GM18867 (cell line): ENCODE data around the gene MAP6.
"Not testable (repeated sequence)": the region's sequence is repeated elsewhere in the genome, so short reads cannot be mapped to it uniquely, and the experiment has no call there.

Experiments
- ATAC-seq: cut with Tn5 transposase; IDR thresholded peaks from one replicate; pipeline ENCODE4 v1.9.1; 2021; ENCODE audit warnings: mild to moderate bottlenecking, moderate library complexity; ENCODE audit not compliant: unreplicated experiment

The MAP6 gene

DNA sequence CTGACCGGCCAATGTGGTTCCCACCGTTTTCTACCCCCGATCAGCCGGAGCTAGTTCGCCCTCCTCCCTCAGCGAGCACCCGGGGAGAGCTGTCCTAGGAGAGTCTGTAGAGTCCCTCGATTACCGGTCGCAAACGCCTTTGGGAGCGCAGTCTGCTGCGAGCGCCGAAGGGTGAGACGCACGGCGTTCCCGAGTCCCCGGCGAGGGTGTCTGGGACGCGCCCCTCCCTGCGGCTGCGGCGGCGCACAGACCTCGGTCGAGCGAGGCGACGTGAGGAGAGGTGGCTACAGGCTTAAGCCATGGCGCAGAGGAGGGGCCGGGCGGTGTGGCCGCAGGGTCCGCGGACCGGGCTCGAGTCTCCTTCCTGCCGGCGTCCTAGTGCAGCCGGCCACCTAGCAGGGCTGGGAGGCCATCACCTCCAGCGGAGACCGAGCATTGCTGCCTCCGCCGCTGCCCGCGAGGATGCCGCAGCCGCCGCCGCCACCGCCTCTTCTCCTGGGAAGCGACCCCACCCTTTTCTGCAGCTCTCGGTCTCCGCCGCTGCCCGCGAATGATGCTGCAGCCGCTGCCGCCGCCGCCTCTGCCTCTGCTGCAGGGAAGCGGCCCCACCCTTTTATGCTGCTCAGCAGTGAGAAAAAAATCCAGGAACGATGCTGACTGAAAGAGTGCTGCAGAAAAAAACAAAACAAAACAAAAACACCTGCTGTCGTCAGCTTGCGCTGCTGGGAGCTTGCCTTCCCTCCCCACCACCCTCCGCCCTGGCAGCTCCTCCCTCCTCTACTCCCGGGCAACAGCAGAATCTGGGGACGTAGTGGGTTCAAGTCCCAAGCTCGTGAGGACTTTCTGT lies at the start of gene MAP6:
MAP6 (minus strand) TSS at position 588 of the 847 bp plus-strand sequence. CDS start 669 bp downstream, outside the sequence.
- ATAC-seq = no peak

DNA sequence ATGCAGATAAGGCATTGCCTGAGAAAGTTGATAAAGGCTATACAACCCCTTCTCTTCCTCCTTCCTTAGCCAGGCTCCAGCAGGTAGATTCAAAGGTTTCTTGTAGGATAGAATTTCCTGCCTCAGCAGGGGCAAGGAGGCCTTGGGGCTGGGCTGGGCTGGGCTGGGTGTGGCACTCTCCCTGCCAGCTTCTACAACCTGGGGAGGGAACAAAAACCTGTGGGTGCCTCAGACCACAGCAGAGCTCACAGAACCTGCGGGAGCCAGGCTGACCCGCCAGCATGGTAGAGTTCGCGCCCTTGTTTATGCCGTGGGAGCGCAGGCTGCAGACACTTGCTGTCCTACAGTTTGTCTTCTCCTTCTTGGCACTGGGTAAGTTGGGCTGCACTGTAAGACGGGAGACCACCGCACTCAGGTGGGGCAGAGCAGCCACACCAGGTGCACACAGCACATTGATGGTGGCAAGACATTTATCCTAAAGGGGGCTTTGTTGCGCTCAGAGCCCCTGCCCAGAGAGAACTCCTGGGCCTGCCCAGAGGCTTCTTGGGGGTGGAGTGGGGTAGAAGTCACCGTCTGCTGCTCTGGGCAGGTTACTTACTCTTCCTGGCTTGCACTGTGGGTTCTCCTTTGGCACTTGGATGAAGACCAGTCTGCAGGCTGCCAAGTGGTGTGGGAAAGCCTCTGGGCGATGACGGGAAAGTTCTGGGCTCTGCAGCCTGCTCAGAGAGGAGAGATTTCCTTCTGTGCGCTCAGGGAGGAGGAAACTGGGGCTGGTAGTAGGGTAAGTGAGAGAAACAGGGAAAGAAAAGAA lies 49.0 kb upstream of the MAP6 start, which contains the start of gene MOGAT2:
MOGAT2 (plus strand) TSS at position 231 of the 811 bp plus-strand sequence; CDS start at position 282, 51 bp downstream.
- no peak for ATAC-seq

DNA sequence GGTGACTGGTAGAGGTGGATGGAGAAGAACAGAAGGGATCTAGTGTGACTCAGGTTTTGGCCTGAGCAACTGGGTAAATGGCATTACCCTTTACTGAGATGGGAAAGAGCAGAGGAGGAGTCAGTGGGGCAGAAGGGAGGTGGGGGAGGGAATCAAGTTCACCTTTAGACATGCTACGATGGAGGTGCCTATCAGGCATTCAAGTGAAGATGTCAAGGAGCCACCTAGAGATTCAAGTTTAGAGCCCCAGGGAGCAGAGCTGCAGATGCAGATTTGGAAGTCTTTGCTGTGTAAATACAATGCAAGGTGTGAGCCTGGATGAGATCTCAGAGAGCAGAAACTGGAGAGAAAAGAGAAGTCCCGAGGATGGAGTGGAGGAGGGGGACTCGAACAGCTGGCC lies 47.8 kb upstream of the MAP6 start:
- no peak for ATAC-seq

DNA sequence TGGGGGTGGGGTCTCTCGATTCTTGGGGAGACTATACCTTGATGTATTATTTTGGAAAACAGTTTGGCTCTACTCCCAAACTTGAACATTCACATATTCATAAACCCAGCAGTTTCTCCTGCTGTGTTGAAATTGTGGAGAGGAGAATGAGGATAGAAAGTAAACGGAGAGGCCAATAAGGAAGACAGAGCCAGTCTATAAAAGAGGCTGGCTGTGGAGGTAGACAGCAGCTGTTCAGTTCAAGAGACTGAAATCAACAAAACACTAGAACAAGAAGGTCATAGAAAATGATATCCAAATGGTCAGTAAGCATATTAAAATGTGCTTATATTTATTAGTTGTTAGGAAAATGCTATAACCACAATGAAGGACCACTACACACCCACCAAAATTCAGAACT lies 46.9 kb upstream of the MAP6 start:
- ATAC-seq = no peak

DNA sequence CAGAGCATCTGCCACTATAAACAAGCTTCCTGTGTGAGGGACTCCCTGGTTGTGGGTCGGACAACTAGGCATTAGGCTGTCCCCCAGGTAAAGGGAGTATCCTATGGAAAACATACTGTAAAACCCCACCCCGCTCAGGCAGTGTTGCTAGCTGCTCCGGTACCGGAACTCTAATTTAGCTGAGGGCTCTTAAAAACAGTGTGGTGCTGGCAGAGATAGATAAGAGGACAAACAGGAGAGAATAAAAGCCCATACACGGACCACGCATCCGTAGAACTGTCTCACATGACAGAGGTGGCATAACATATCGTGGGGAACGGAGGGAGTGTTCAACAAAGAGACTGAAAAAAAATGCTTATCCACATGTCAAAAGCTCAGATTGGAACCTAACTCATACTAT lies 45.4 kb upstream of the MAP6 start:
- no peak for ATAC-seq

DNA sequence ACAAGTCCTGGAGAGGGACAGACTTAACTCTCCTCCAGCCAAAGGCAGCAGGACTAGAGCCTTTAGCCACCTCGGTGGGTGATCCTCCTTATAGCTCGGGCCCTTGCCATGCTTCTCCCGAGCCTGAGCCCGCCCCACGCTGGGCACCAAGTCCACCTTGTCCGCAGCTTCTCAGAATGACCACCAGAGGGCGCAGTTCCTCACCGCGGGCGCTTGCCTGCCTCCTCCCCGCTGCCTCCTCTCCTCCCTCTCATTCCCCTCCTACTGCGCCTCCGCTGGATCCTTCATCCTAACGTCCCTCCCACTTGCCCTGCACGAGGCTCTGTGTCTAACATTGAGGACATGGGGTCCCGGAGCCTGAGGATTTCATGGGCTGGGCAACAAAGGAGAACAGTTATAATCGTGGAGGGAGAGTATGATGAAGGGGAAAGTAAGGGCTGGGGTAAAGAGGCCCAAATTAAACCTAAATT lies 37.5 kb upstream of the MAP6 start:
- no peak for ATAC-seq

DNA sequence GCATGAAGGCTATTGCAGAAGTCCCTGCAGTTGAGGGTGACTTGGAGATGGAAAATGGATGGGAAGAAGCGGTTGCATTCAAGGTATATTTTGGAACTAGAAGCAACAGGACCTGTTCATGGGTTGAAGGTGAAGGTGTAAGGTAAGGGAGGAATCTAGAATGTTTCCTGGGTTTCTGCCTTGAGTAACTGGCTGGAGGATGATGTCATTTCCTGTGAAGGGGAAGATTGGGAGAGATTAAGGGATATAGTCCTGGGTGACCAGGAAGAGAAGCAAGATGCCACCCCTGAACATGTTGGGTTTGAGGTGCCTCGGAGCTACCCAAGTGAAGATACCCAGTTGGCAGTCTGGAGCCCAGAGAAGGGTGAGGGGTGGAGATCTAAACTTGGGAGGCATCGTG lies 36.7 kb upstream of the MAP6 start:
- ATAC-seq = no peak

DNA sequence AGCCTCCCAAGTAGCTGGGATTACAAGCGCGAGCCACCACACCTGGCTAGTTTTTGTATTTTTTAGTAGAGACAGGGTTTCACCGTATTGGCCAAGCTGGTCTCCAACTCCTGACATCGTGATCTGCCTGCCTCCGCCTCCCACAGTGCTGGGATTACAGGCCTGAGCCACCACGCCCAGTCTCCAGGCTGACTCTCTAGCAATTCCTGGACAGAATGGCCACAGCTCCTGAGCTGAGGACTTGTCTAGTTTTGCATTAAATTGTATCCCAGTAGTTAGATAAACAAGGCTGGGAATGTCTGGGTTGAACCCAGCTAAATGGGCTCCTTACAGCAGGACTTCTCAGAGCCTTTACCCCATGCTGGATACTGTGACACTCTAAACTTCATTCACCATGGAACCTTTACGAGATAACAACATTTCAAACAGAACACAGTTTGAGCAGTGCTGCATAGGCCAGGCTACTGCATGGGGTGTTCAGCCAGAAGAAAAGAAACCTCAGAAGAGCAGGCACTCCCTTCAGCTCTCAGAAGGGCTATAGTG lies 34.9 kb upstream of the MAP6 start:
- ATAC-seq = no peak

DNA sequence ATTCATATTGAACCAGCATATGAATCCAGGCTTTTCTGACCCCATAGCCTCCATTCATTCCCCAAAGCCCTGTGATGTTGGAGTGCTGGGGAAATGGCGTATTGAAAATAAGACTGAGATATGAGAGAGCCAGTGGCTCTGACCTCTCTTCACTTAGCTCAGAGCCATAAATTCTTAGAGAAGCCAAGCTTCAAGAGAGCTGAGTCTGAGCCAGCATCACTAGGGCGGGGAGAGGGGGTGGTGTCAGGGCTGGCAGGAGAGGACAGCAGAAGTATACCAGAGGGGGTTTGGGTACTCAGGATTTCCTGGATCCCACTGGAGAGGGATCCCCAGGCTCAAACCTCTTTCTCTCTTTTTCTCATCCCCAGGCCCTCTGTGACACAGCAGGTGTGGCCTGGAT lies 32.1 kb upstream of the MAP6 start:
- ATAC-seq = no peak

DNA sequence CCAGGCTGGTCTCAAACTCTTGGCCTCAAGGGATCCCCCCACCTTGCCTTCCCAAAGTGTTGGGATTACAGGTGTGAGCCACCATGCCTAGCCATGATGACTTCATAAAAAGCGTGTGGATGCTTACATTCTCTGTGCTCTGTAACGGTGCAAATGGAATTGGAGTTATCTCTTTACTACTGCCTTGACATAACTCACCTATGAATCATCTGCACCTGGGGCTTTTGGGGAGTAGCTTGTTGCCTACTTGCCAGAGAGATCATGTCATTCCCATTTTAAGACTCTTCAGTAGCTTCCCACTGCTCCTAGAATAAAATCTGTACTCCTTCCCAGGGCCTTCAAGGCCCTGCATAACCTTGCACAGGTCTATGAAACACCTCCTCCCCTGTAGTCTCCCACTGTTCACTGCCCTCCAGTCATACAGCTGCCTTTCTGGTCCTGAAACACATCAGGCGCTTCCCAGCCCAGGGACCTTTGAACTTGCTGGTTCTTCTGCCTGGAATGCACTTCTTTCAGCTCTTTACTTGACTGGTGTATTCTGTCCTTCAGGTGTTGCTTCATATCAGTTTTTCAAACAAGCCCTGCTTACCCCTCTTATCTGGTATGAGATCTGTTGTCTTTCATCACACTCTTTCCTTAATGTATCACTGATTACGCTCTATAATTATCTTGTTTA lies 29.2 kb upstream of the MAP6 start:
- no peak for ATAC-seq

DNA sequence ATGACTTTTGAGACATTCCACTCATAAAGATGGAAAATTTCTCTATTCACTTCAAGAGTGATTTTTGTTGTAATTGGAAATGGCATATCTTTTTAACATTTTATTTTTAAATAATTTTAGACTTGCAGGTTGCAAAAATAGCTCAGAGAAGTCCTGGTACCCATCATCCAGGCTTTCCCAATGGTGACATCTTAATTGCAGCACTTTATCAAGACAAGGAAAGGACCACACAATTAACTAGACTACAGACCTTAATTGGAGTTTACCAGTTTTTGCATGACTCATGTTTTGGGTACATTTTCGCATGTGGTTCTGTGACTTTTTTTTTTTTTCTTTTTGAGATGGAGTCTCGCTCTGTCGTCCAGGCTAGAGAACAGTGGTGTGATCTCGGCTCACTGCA lies 23.0 kb upstream of the MAP6 start:
- ATAC-seq = no peak

DNA sequence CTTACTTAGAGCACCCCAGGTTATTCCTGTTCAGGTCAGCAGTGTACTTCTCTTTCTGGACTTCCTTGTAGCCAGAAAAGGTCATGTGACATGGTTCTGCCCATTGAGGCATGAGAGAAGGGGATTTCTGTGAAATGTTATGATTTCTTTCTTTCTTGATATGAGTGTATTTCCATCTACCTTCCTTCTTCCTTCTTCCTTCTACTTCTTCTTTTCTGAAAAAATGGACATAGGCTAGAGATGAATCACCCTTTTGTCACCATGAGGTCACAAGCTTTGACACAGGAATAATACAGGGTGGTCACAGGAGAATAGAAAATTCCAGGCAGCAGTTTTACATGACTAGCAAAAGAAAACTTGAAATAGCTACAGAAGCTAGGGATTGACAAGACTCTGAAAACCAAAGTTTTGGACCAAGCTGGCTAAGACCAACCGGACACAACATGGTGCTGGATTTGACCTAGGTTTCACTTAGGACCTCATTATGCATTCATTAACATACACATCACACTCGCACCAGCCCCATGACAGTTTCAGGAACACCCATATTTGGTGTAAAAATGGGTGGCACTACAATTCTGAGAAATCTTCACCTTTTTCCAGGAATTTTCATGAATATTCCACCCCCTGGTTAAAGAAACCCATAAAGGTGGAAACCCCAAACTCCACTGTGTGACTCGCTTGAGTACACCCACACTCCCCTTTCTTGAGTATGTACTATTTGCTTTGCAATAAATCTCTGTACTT lies 21.2 kb upstream of the MAP6 start:
- peak; percentile 65 for ATAC-seq

DNA sequence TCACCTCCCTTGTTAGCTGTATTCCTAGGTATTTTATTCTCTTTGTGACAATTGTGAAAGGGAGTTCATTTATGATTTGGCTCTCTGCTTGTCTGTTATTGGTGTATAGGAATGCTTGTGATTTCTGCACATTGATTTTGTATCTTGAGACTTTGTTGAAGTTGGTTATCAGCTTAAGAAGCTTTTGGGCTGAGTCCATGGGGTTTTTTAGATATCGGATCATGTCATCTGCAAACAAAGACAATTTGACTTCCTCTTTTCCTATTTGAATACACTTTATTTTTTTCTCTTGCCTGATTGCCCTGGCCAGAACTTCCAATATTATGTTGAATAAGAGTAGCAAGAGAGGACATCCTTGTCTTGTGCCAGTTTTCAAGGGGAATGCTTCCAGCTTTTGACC lies 15.0 kb upstream of the MAP6 start:
- not testable (repeated sequence) for ATAC-seq

DNA sequence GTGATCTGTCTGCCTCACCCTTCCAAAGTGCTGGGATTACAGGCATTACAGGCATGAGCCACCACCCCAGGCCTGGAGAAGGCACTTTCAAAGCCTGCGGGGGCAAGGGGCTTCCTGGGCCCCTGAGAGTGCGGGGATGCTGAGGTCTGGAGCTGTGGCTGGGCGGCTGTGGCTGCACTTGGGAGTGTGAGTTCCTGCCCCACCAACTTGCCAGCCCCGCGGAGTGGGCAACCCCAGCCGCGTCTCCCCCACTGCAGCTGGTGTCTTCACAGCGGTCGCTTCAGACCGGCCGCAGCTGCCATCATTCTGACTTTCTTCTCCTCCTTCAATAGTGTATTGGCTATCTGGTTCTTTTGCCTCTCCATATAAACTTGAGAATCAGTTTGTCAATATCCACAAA lies 10.7 kb upstream of the MAP6 start:
- ATAC-seq = no peak

DNA sequence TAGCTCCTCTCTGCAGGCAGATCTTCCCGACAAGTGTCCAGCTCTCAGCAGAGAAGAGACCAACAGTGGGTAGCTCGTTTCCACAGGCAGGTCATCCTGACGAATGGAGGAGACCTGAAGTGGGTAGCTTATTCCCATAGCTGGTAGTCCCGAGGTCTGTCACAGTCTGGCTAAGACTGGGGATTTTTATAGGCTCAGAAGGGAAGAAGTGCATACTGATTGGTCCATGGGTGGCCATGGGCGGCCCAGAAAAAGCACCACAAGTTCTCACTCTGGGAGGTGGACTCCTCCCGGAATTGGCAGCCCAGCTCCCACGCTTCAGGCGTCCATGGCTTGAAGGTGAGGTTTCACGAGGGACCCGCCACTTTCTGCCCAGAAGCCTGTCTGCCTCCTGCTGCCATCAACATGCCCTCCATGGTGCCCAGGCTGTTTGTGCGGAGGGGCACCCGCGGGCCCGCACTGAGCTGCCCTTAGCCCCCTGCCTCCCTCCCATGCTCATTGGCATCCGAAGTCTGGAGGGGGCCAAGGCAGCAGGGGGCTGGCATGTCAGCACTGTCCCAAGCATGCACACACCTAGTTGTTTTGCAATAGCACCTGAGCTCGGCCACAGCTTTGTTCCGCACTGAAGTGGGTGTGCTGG lies 9.9 kb upstream of the MAP6 start:
- ATAC-seq = no peak

DNA sequence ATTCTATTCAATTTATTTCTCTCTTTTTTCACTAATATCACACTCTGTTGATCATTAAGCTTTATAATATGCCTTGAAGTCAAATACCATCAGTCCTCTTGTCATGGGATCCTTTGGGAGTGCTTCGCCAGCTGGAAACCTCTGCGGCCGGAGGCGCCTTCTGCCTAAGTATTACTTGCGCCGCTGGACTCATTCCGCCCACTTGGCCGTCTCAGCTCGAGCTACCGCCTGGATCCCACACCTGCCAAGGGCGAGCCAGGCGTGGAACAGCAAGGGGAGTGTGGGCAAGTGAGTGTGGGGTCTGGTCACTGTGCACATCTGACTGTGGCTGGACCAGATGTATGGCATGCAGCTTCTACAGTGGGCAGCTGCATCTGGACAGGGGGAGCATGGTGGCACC lies 9.1 kb upstream of the MAP6 start:
- no peak for ATAC-seq

DNA sequence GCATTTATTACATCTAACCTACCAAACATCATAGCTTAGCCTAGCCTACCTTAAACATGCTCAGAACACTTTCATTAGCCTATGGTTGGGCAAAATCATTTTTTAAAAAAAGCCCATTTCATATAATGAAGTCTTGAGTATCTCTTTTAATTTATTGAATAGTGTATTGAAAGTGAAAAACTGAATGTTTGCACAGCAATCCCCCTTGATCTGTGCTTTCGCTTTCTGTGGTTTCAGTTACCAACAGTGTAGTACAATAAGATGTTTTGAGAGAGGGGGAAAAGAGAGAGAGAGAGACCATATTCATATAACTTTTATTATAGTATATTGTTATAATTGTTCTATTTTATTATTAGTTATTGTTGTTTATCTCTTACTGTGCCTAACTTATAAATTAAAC lies 8.4 kb upstream of the MAP6 start:
- no peak for ATAC-seq

DNA sequence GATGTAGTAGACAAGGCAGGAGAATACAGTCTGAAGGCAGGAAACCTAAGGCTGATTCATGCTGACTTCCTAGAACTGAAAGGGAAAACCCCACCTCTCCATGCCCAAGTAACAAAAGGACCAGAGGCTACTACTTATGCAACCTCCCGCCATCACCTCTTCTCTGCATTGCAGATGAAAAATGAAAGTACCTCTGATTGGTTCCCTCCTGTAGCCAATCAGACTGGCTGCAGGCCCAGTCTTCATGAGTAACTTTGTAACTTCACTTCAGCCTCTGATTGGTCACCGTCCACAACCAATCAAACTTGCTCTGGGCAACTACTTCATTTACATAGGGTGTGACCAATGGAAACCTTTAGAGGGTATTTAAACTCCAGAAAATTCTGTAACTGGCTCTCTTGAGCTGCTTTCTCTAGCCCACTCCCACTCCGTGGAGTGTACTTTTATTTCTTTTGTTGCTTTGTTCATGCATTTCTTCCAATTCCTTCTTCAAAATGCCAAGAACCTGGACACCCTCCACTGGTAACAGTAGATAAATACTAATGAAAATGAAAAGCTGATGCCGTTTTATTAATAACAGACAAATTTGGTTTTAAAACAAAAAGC lies 5.2 kb upstream of the MAP6 start:
- no peak for ATAC-seq

DNA sequence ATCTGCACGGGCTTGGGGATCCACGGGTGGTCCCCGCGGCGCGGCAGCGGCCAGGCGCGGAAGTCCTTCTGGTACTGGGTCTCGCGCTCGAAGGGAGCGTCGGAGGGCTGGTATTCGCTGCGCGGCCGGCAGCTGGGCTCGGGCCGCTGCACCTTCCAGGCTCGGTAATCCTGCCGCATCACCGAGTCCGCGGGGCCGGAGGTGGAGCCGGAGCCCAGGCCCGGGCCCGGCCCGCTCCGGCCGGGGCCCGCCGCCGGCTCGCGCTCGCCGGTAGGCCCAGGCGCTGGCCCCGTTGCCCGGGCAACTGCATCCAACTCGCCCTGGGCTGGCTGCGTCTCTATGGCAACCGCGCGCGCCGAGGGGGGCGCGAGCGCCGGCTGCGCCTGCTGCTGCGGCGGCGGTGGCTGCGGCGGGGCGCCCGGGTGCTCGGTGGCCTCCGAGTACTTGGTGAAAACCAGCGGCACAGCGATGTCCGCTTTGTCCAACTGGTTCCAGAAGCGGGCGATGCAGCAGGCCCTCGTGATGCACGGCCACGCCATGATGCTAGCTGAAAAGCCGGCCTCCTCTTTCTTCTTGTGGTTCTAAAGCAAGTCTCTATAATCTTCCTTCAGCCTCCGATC lies 897 bp downstream of the MAP6 start:
- no peak for ATAC-seq
